HepG2 (cell line): ENCODE results near the gene AKAP8. TPM values are rescaled to one million over a fixed set of nuclear protein-coding genes. Genes with fewer than 3 reads are reported as not detected.

Experiments
- ATAC-seq: fragments of 200-7000 bp; cut with Tn5 transposase; 3 replicates; pipeline ENCODE4 v1.9.1; 2020; ENCODE audit warnings: mild to moderate bottlenecking, moderate library complexity
- BruUV-seq: library from RNA; stranded (reverse); fragments of 400-500 nt; replicated peaks from 2 replicates; lab custom pipeline; 2021; lab: Mats Ljungman, UMichigan
- CTCF ChIA-PET: fragments of 300-600 bp; formaldehyde crosslinking; extraction: SDS; loops from one replicate; lab custom pipeline; 2021; ENCODE audit warnings: low total read pairs, inconsistent platforms, low intra/inter-chr PET ratio; lab: Yijun Ruan, JAX
- POLR2A ChIA-PET: fragments of 350-600 bp; sonication (Branson Sonifier 250); formaldehyde crosslinking; loops from one replicate; lab custom pipeline; 2020; ENCODE audit warnings: antibody characterized with exemption, inconsistent platforms; lab: Yijun Ruan, JAX
- DNase-seq: peaks from one replicate; pipeline ENCODE4 v3.0.0-alpha.2; 2015; ENCODE audit warnings: low spot score
- FAIRE-seq: peaks from 3 replicates; lab custom pipeline; 2011; peaks lifted over from hg19 to GRCh38; lab: Jason Lieb, UNC
- H2AFZ ChIP-seq: one replicate; pipeline ENCODE4 v1.6.1; 2011; ENCODE audit warnings: low read length, inconsistent platforms
- H3K27ac ChIP-seq: fragments of 300-600 bp; 3 replicates; pipeline ENCODE4 v1.8.0; 2011; ENCODE audit warnings: mixed run types, mild to moderate bottlenecking, mixed read lengths, low read length, inconsistent platforms; ENCODE audit not compliant: insufficient read depth; ENCODE audit errors: extremely low read length
- H3K27me3 ChIP-seq, 2 experiments: fragments of 200-600 bp in 1 of 2; 2 replicates in 1 of 2; 3 replicates in 1 of 2; pipeline versions ENCODE4 v1.6.0 to v1.8.0; 2011; ENCODE audit warnings: low read length in 2 of 2, mild to moderate bottlenecking in 2 of 2, moderate library complexity in 2 of 2, inconsistent platforms in 1 of 2; ENCODE audit not compliant: insufficient read depth in 2 of 2, control insufficient read depth in 1 of 2
- H3K36me3 ChIP-seq, 2 experiments: fragments of 200-600 bp in 1 of 2; replicated peaks in 1 of 2; 2 replicates in 1 of 2; 3 replicates in 1 of 2; pipeline versions ENCODE4 v1.5.1 to v1.8.0; 2011; ENCODE audit warnings: low read length in 2 of 2, inconsistent platforms in 1 of 2; ENCODE audit not compliant: insufficient read depth in 2 of 2, control insufficient read depth in 1 of 2
- H3K4me1 ChIP-seq: 2 replicates; pipeline ENCODE4 v1.5.1; 2012; ENCODE audit warnings: low read length, inconsistent platforms; ENCODE audit not compliant: insufficient read depth
- H3K4me2 ChIP-seq: 2 replicates; pipeline ENCODE4 v1.6.0; 2011; ENCODE audit warnings: low read depth, low read length, inconsistent platforms
- H3K4me3 ChIP-seq, 3 experiments: fragments of 200-600 bp in 1 of 3; sonication (generic), shearing (Covaris generic) in 1 of 3; replicated peaks in 1 of 3; 2 replicates each; pipeline ENCODE4 v1.5.1; 2011 to 2016; ENCODE audit warnings: low read length in 3 of 3, inconsistent platforms in 2 of 3, low read depth in 2 of 3, mild to moderate bottlenecking in 2 of 3, control low read depth in 1 of 3, mixed read lengths in 1 of 3; ENCODE audit not compliant: insufficient read depth in 1 of 3
- H3K79me2 ChIP-seq: one replicate; pipeline ENCODE4 v1.6.1; 2011; ENCODE audit warnings: low read length, inconsistent platforms; ENCODE audit not compliant: insufficient read depth
- H3K9ac ChIP-seq: 2 replicates; pipeline ENCODE4 v1.6.0; 2011; ENCODE audit warnings: mild to moderate bottlenecking, low read depth, low read length, inconsistent platforms; ENCODE audit not compliant: insufficient read depth
- H3K9me3 ChIP-seq: 2 replicates; pipeline ENCODE4 v1.5.1; 2012; ENCODE audit warnings: mild to moderate bottlenecking, low read length
- H4K20me1 ChIP-seq: 2 replicates; pipeline ENCODE4 v1.6.0; 2011; ENCODE audit warnings: inconsistent platforms, mild to moderate bottlenecking, low read length, moderate library complexity; ENCODE audit not compliant: insufficient read depth
- CREBL2 ChIP-seq: sonication (generic); formaldehyde crosslinking; IDR thresholded peaks from 2 replicates; pipeline ENCODE4 v1.8.1; 2023; ENCODE audit warnings: missing genetic modification reagents, mild to moderate bottlenecking, borderline replicate concordance
- HMGXB3 ChIP-seq: sonication (generic); formaldehyde crosslinking; IDR thresholded peaks from 2 replicates; pipeline ENCODE4 v1.4.0; 2020; ENCODE audit warnings: missing genetic modification reagents, borderline replicate concordance
- IKZF5 ChIP-seq: IDR thresholded peaks from 2 replicates; pipeline ENCODE4 v1.6.1; 2018; ENCODE audit warnings: missing genetic modification reagents, mild to moderate bottlenecking, missing compliant biosample characterization
- KMT2A ChIP-seq: sonication (generic); formaldehyde crosslinking; IDR thresholded peaks from 2 replicates; pipeline ENCODE4 v1.4.0; 2020; ENCODE audit warnings: missing genetic modification reagents
- NCOA1 ChIP-seq: sonication (generic); formaldehyde crosslinking; IDR thresholded peaks from 2 replicates; pipeline ENCODE4 v1.9.0; 2021; ENCODE audit warnings: missing genetic modification reagents
- SALL2 ChIP-seq: sonication (generic); formaldehyde crosslinking; IDR thresholded peaks from 2 replicates; pipeline ENCODE4 v1.8.1; 2023; ENCODE audit warnings: mild to moderate bottlenecking, missing genetic modification reagents, inconsistent platforms
- TCF12 ChIP-seq, 2 experiments: fragments of 450-650 bp in 1 of 2; sonication (generic) in 1 of 2; formaldehyde crosslinking in 1 of 2; IDR thresholded peaks; 2 replicates each; pipeline versions ENCODE4 v1.6.1 to v1.8.0; 2017 to 2022; ENCODE audit warnings: antibody characterized with exemption in 1 of 2, mild to moderate bottlenecking in 1 of 2, missing genetic modification reagents in 1 of 2, moderate library complexity in 1 of 2
- ZSCAN21 ChIP-seq: sonication (generic); formaldehyde crosslinking; IDR thresholded peaks from 2 replicates; pipeline ENCODE4 v1.8.0; 2022; ENCODE audit warnings: mild to moderate bottlenecking, missing genetic modification reagents, moderate library complexity, borderline replicate concordance
- WGBS: methylation state at CpG from one replicate; pipeline ENCODE4 v1.1.6; 2017; ENCODE audit warnings: low lambda C conversion rate; 5-methylcytosine and 5-hydroxymethylcytosine counted together
- in situ Hi-C: cut with HindIII; loops from 2 replicates; pipeline ENCODE4 v1.10.0; 2017; ENCODE audit warnings: low pct_unique_long_range_greater_than_20kb; ENCODE audit not compliant: extremely low pct_ligation_motif_present
- intact Hi-C: fragments of 100-400 bp; cut with micrococcal nuclease; formaldehyde crosslinking; loops from one replicate; pipeline ENCODE4 v1.10.0; 2022; ENCODE audit not compliant: unreplicated experiment
- polyA plus RNA-seq, 8 experiments: library from polyadenylated mRNA; depleted of rRNA in 3 of 8; stranded (reverse) in 7 of 8; unstranded in 1 of 8; fragments of >200 nt; fragmentation: Illumina TruSeq in 4 of 8; extraction: Trizol in 4 of 8; gene quantifications; 2 replicates each; pipeline versions ENCODE4 v1.2.1 to v1.2.3, GENCODE V29; 2011 to 2016; ENCODE audit warnings: low read depth in 4 of 8, missing spikeins in 1 of 8, mixed read lengths in 1 of 8; ENCODE audit not compliant: insufficient read depth in 1 of 8
- total RNA-seq, 5 experiments: library from RNA; depleted of rRNA; stranded (reverse); fragments of >200 nt; fragmentation: Illumina TruSeq; extraction: Trizol; gene quantifications; 2 replicates each; pipeline ENCODE4 v1.2.3, GENCODE V29; 2016; ENCODE audit warnings: low read depth in 1 of 5

The AKAP8 gene
- total and polyA plus RNA-seq, 2 of the 13 experiments (the other 11 are each of a cell fraction or from before 2014, with no cell fraction given): 15.9 to 22.1 TPM

- 0 out of 2 replicates have a peak, but pooled peaks have one; percentile 15 for TF ChIP-seq SALL2 (CRISPR knock-in tag)
Measured at GRCh38 chr19:15332311-15332996, 47.1 kb downstream of the AKAP8 start, which contains the start of gene BRD4 (continued).

- in situ Hi-C loops: loop anchor here (5.0 kb wide), 1 partner anchor 34 kb away; no protein-coding TSS in a partner anchor
- peak overlapping the region; percentile 96 for H3K4me2 ChIP-seq
- ATAC-seq: peak; percentile 56
- H3K79me2 ChIP-seq: peaks cover 61% of the 10 kb centered on the region
- BruUV-seq: no TSS peak
- WGBS: 2% methylated on average over 25 of the region's 122 CpGs
- intact Hi-C loops: loop anchor here (5.0 kb wide), 1 partner anchor 34 kb away; no protein-coding TSS in a partner anchor
- peaks cover 52% of the 10 kb centered on the region for H3K4me1 ChIP-seq
- H3K27me3 ChIP-seq: no peaks in the 10 kb centered on the region; a peak in 1 of 5 replicates
- peak overlapping the region; percentile 98 for H3K9ac ChIP-seq
- CTCF ChIA-PET: no interaction called here
- H3K36me3 ChIP-seq: peaks cover 0 to 4% of the 10 kb centered on the region in 2 experiments; a peak in 1 of 5 replicates
- no peak overlapping the region for H2AFZ ChIP-seq
- peaks cover 46% of the 10 kb centered on the region for H4K20me1 ChIP-seq
- H3K9me3 ChIP-seq: no peaks in the 10 kb centered on the region
- no peak for DNase-seq
- no peak for FAIRE-seq
- peak overlapping the region; percentile 66 to 99 (median 99) for H3K4me3 ChIP-seq
- peak overlapping the region; percentile 76 for H3K27ac ChIP-seq
- POLR2A ChIA-PET: interaction anchor here (1.0 to 2.7 kb wide), 4 partner anchors 34 to 88 kb away, joined by 4 to 20 read pairs (median 6); partner anchors contain the start of genes AKAP8 and AKAP8L
- no peak for TF ChIP-seq NCOA1 (CRISPR knock-in tag)
- no peak for TF ChIP-seq IKZF5
- TF ChIP-seq HMGXB3 (CRISPR knock-in tag): no peak
- TF ChIP-seq TCF12 (IDR thresholded peaks at IDR 0.05): no peak
- no peak for TF ChIP-seq TCF12 (CRISPR knock-in tag; IDR thresholded peaks at IDR 0.05)
- TF ChIP-seq CREBL2 (CRISPR knock-in tag): peak; percentile 44; the same call in 1 of the 2 replicates
- TF ChIP-seq KMT2A (CRISPR knock-in tag): 0 out of 2 replicates have a peak, but pooled peaks have one; percentile 15
- TF ChIP-seq ZSCAN21 (CRISPR knock-in tag): 0 out of 2 replicates have a peak, but pooled peaks have one; percentile 48
Measured at GRCh38 chr19:15331419-15332310, 47.9 kb downstream of the AKAP8 start.
